ENCODE data around the gene CYP3A4. TPM values are rescaled to one million over a fixed set of nuclear protein-coding genes. Genes with fewer than 3 reads are reported as not detected.

CYP3A4 gene
- total and polyA plus RNA-seq, 8 donors: 0.31 to 23.5 (median 1.7) TPM; not detected in 5

DNA sequence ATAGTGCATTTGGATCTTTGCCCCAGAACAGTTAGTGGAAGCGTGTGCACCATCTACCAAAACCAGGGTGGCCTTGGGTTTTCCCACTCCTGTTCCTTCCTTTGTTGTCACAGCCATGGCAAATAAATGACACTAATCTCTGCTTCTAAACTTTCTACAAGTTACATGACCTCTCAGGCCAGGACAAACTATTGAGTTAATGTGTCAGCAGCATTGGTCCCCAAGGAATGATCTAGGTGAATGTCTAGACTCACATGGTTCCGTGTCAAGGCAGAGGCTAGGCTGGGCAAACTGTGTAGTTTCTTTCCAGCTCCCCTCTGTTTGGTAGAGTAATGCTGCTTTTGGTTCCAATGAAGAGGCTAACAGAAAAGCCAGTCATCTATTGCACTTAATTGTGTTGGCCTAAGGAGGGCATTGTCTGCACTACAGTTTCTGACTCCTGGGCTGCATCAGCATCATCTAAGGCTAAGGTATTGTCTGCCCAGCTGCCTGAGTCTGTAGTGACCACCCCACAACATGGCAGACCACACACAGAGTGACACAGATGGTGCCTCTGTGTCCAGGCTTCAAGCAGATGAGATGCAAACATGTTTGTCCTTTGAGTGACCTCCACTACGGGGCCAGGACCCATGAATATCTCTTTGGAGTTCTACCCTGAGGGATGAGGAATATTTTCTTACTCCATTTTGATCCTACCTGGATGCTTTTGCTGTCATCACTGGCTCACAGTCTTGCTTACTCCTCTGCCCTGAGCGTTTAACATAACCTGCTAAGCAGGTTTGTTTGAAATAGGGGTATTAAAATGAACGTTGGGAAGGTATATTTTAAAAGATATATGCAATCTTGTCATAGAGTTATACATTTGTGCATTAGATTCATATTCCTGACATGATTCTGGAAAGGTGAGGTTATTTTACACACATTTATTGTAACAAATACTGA is 1.7 kb downstream of the CYP3A4 start:
- TF ChIP-seq EP300 (IDR thresholded peaks at IDR 0.05) (no peak), POLR2AphosphoS5 (IDR thresholded peaks at IDR 0.05) (no peak), POLR2A (IDR thresholded peaks at IDR 0.05) (no peak)
- TF ChIP-seq, protein P1, sequence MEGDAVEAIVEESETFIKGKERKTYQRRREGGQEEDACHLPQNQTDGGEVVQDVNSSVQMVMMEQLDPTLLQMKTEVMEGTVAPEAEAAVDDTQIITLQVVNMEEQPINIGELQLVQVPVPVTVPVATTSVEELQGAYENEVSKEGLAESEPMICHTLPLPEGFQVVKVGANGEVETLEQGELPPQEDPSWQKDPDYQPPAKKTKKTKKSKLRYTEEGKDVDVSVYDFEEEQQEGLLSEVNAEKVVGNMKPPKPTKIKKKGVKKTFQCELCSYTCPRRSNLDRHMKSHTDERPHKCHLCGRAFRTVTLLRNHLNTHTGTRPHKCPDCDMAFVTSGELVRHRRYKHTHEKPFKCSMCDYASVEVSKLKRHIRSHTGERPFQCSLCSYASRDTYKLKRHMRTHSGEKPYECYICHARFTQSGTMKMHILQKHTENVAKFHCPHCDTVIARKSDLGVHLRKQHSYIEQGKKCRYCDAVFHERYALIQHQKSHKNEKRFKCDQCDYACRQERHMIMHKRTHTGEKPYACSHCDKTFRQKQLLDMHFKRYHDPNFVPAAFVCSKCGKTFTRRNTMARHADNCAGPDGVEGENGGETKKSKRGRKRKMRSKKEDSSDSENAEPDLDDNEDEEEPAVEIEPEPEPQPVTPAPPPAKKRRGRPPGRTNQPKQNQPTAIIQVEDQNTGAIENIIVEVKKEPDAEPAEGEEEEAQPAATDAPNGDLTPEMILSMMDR (IDR thresholded peaks at IDR 0.05): no peak
- 55 to 58% (median 56%) methylated on average over 5 of the region's 5 CpGs for WGBS, 5 donors
- H3K4me3 ChIP-seq: no peak overlapping the region
- no peaks in the 10 kb centered on the region for H3K4me1 ChIP-seq
- no peaks in the 10 kb centered on the region for H3K36me3 ChIP-seq
- intact Hi-C loops (cut with DNase I; ENCODE audit: low total_unique reads): no loop called here
- no peaks in the 10 kb centered on the region for H3K27me3 ChIP-seq
- no peak for DNase-seq
- no peaks in the 10 kb centered on the region for H3K9me3 ChIP-seq
- no peak overlapping the region for H3K27ac ChIP-seq

DNA sequence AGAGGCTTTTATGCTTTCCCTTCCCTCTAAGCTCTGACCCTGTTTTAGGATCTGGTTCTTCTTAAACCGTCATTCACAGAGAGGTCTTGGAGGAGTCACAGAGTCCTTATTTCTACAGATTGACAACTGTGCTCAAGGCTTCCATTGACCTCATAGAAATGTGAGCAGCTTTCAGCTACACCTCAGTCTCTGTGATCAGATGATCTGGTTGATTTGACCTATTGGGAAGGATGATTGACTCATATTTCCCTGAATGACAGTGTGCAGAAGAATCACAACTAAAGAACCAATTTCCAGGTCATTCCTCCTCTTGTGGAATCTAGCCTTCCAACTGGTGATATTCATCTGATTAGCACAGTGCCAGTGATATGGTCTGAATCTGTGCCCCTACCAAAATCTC is 3.4 kb downstream of the CYP3A4 start:
- TF ChIP-seq POLR2A (IDR thresholded peaks at IDR 0.05): no peak
- no peak for TF ChIP-seq POLR2AphosphoS5 (IDR thresholded peaks at IDR 0.05)
- no peak for TF ChIP-seq EP300 (IDR thresholded peaks at IDR 0.05)
- TF ChIP-seq, protein P1 (IDR thresholded peaks at IDR 0.05): no peak

GRCh38 chr7:99779949-99780348 is 4.0 kb downstream of the CYP3A4 start:
- TF ChIP-seq POLR2AphosphoS5 (IDR thresholded peaks at IDR 0.05) (no peak), POLR2A (IDR thresholded peaks at IDR 0.05) (no peak), EP300 (IDR thresholded peaks at IDR 0.05) (no peak)
- TF ChIP-seq, protein P1 (IDR thresholded peaks at IDR 0.05): no peak
- Histone ChIP-seq H3K27me3 (no peaks in the 10 kb centered on the region), H3K9me3 (peaks cover 0 to 4% (median 0%) of the 10 kb centered on the region in 4 donors), H3K27ac (no peak overlapping the region), H3K4me3 (no peak overlapping the region), H3K36me3 (no peaks in the 10 kb centered on the region), H3K4me1 (no peaks in the 10 kb centered on the region)
- intact Hi-C loops (cut with DNase I; ENCODE audit: low total_unique reads): no loop called here
- 72 to 82% (median 79%) methylated on average over 3 of the region's 3 CpGs for WGBS, 5 donors
- no peak for DNase-seq

More for the DNA sequence above, 3.4 kb downstream of the CYP3A4 start:
- Histone ChIP-seq H3K4me3 (no peak overlapping the region), H3K9me3 (no peaks in the 10 kb centered on the region), H3K36me3 (no peaks in the 10 kb centered on the region), H3K27ac (no peak overlapping the region), H3K4me1 (no peaks in the 10 kb centered on the region), H3K27me3 (no peaks in the 10 kb centered on the region)
- intact Hi-C loops (cut with DNase I; ENCODE audit: low total_unique reads): no loop called here
- no peak for DNase-seq
- WGBS, 5 donors: 73 to 91% (median 84%) methylated on average over 1 of the region's 1 CpG

- Histone ChIP-seq H3K27me3 (no peaks in the 10 kb centered on the region), H3K4me3 (no peak overlapping the region), H3K27ac (no peak overlapping the region), H3K4me1 (no peaks in the 10 kb centered on the region), H3K36me3 (no peaks in the 10 kb centered on the region), H3K9me3 (peaks cover 0 to 4% (median 0%) of the 10 kb centered on the region in 4 donors)
- TF ChIP-seq EP300 (IDR thresholded peaks at IDR 0.05): no peak
- TF ChIP-seq, protein P1 (IDR thresholded peaks at IDR 0.05): no peak
- TF ChIP-seq POLR2A (IDR thresholded peaks at IDR 0.05): no peak
- TF ChIP-seq POLR2AphosphoS5 (IDR thresholded peaks at IDR 0.05): no peak
- WGBS, 5 donors: 81 to 87% (median 83%) methylated on average over 5 of the region's 5 CpGs
- no peak for DNase-seq
- intact Hi-C loops (cut with DNase I; ENCODE audit: low total_unique reads): no loop called here
Measured at GRCh38 chr7:99778880-99779279, 5.1 kb downstream of the CYP3A4 start.
